IPS-18a (cell line): Measurements from ENCODE around the gene RFT1.

Experiments used
- H3K27ac ChIP-seq: one replicate; pipeline ENCODE4 v1.5.1; 2013; ENCODE audit warnings: low read length
- H3K27me3 ChIP-seq: one replicate; pipeline ENCODE4 v1.6.1; 2013; ENCODE audit warnings: mild to moderate bottlenecking, low read length; ENCODE audit not compliant: control insufficient read depth, insufficient read depth
- H3K36me3 ChIP-seq: one replicate; pipeline ENCODE4 v1.6.1; 2013; ENCODE audit warnings: low read depth, low read length; ENCODE audit not compliant: control insufficient read depth
- H3K4me1 ChIP-seq: one replicate; pipeline ENCODE4 v1.6.1; 2013; ENCODE audit warnings: low read depth, low read length; ENCODE audit not compliant: control insufficient read depth
- H3K4me3 ChIP-seq: one replicate; pipeline ENCODE4 v1.5.1; 2013; ENCODE audit warnings: low read length
- H3K9ac ChIP-seq: one replicate; pipeline ENCODE4 v1.6.1; 2013; ENCODE audit warnings: mild to moderate bottlenecking, low read length, moderate library complexity
- H3K9me3 ChIP-seq: one replicate; pipeline ENCODE4 v1.6.1; 2013; ENCODE audit warnings: low read depth, low read length; ENCODE audit not compliant: control insufficient read depth

RFT1 gene

GRCh38 chr3:53077476-53078220, 52.6 kb downstream of the RFT1 start:
- Histone ChIP-seq H3K36me3 (no peaks in the 10 kb centered on the region), H3K9me3 (no peaks in the 10 kb centered on the region), H3K4me1 (peaks cover 9% of the 10 kb centered on the region), H3K27ac (no peak overlapping the region), H3K4me3 (no peak overlapping the region), H3K27me3 (no peaks in the 10 kb centered on the region), H3K9ac (no peak overlapping the region)

GRCh38 chr3:53075743-53076140, 54.5 kb downstream of the RFT1 start:
- Histone ChIP-seq H3K9me3 (no peaks in the 10 kb centered on the region), H3K27ac (no peak overlapping the region), H3K36me3 (no peaks in the 10 kb centered on the region)

GRCh38 chr3:53074761-53075742, 55.2 kb downstream of the RFT1 start:
- Histone ChIP-seq H3K4me3 (no peak overlapping the region), H3K4me1 (peaks cover 13% of the 10 kb centered on the region), H3K9ac (no peak overlapping the region), H3K36me3 (no peaks in the 10 kb centered on the region), H3K9me3 (no peaks in the 10 kb centered on the region), H3K27me3 (peaks cover 4% of the 10 kb centered on the region), H3K27ac (no peak overlapping the region)

More at GRCh38 chr3:53075743-53076140, 54.5 kb downstream of the RFT1 start:
- H3K27me3 ChIP-seq: peaks cover 4% of the 10 kb centered on the region
- H3K4me1 ChIP-seq: peaks cover 13% of the 10 kb centered on the region
- H3K4me3 ChIP-seq: no peak overlapping the region
- no peak overlapping the region for H3K9ac ChIP-seq

GRCh38 chr3:53074366-53074696, 55.9 kb downstream of the RFT1 start:
- Histone ChIP-seq H3K36me3 (no peaks in the 10 kb centered on the region), H3K9ac (no peak overlapping the region), H3K4me1 (peaks cover 13% of the 10 kb centered on the region)

GRCh38 chr3:53073553-53074365, 56.5 kb downstream of the RFT1 start:
- no peak overlapping the region for H3K27ac ChIP-seq
- peak overlapping the region; percentile 65 for H3K4me3 ChIP-seq
- H3K9ac ChIP-seq: peak overlapping the region; percentile 55

More at GRCh38 chr3:53074366-53074696, 55.9 kb downstream of the RFT1 start:
- H3K27ac ChIP-seq: no peak overlapping the region
- peaks cover 4% of the 10 kb centered on the region for H3K27me3 ChIP-seq
- no peaks in the 10 kb centered on the region for H3K9me3 ChIP-seq
- H3K4me3 ChIP-seq: no peak overlapping the region

DNA sequence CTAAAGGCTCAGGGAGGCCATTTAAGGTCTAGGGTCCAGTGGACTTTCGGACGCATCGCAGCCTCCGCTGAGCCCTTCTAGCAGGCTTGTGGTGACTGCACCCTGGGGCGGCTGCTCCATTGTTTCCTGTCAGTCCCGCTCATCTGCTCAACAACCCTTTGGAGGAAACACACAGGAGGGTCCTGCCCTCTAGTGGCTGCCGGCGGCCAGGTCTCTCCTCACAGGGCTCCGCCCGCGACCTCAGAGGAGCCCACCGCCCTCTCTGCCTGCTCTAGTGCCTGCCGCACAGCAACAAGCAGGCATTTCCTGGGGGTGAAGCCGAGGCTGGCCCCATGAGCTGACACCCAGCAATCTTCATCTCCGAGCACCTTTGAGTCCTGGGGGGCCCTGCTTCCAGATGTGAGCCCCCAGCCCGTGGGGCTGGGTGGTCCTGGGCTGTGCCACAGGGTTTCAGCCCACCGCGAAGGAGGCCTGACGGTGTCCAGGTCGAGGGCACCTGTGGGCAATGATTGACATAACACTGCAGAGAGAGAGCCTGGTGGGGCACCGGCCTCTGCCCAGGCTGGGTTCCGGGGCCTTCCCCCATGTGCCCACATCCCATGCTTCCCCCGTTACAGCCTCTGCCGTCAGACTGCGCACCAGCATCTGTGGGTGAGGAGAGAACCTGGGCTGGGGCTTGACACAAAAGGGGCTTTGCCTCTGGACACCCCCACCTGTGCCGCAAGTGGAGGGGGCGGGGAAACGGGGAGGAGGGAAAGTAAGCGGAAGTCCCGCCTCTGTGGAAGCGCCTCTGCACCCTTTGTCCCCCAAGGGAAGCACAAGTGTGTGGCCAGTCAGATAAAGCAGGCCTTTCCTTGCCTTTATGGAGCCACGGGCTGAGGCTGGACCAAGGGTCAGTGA, 57.3 kb downstream of the RFT1 start:
- Histone ChIP-seq H3K27me3 (peaks cover 4% of the 10 kb centered on the region), H3K4me1 (peaks cover 13% of the 10 kb centered on the region), H3K4me3 (peak overlapping the region; percentile 65), H3K9me3 (no peaks in the 10 kb centered on the region), H3K36me3 (no peaks in the 10 kb centered on the region), H3K27ac (no peak overlapping the region), H3K9ac (peak overlapping the region; percentile 55)

More at GRCh38 chr3:53073553-53074365, 56.5 kb downstream of the RFT1 start:
- Histone ChIP-seq H3K9me3 (no peaks in the 10 kb centered on the region), H3K36me3 (no peaks in the 10 kb centered on the region), H3K27me3 (peaks cover 4% of the 10 kb centered on the region), H3K4me1 (peaks cover 13% of the 10 kb centered on the region)

DNA sequence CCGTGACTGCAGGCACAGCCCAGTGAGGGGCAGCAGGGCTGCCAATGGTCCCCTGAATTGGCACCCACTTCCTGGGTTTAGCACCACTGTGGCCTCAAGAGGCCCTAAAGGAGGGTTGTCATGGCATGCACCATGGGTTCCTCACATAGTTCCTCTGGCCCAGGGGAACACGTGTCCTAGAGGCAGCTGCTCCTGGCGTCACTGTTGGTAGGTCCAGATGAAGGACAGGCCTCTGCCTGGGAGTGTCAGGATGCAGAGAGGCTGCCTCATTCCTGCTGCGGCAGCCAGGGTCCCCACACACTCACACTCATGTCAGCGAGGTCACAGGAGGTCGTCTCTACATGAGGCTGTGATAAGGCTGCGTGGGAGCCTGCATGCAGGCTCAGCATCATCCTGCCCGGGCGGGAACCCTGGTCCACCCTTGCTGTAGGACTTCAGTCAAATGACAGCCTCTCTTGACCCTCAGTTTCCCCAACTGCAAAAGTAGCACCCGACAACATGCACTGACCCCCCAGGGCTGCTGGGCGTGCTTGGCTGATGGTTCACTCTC, 58.3 kb downstream of the RFT1 start:
- Histone ChIP-seq H3K4me1 (peaks cover 13% of the 10 kb centered on the region), H3K27ac (no peak overlapping the region), H3K4me3 (peak overlapping the region; percentile 65), H3K9me3 (no peaks in the 10 kb centered on the region), H3K27me3 (peaks cover 4% of the 10 kb centered on the region), H3K9ac (no peak overlapping the region), H3K36me3 (no peaks in the 10 kb centered on the region)

- Histone ChIP-seq H3K4me3 (no peak overlapping the region), H3K9me3 (no peaks in the 10 kb centered on the region), H3K27me3 (peaks cover 4% of the 10 kb centered on the region), H3K9ac (no peak overlapping the region), H3K27ac (no peak overlapping the region), H3K36me3 (no peaks in the 10 kb centered on the region), H3K4me1 (peaks cover 13% of the 10 kb centered on the region)
Observed at GRCh38 chr3:53069422-53070068, 60.7 kb downstream of the RFT1 start.

DNA sequence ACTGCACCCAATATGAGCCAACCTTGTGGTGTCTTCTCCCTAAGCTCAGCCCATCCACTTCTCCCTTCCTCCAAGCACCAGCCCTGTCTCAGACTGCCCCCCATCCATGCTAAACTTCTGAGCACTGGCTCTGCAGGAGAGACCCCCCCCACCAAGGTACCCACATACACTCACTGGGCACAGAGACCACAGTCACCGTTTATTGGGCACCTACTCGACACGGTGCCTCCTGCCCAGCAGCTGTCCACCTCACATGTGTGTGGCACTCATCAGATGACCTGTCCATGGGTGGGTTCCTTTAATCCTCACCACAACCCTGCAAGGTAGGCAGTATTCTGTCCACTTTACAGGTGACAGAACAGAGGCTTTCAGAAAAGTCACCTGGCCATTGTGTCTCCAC, 62.1 kb downstream of the RFT1 start:
- H3K27me3 ChIP-seq: peaks cover 4% of the 10 kb centered on the region
- H3K9me3 ChIP-seq: no peaks in the 10 kb centered on the region
- H3K4me1 ChIP-seq: peaks cover 8% of the 10 kb centered on the region
- no peak overlapping the region for H3K9ac ChIP-seq
- H3K27ac ChIP-seq: no peak overlapping the region
- no peak overlapping the region for H3K4me3 ChIP-seq
- H3K36me3 ChIP-seq: no peaks in the 10 kb centered on the region

- Histone ChIP-seq H3K4me3 (no peak overlapping the region), H3K4me1 (peaks cover 4% of the 10 kb centered on the region), H3K27ac (no peak overlapping the region), H3K36me3 (no peaks in the 10 kb centered on the region), H3K9me3 (no peaks in the 10 kb centered on the region), H3K27me3 (peaks cover 4% of the 10 kb centered on the region), H3K9ac (no peak overlapping the region)
Observed at GRCh38 chr3:53067567-53067966, 62.7 kb downstream of the RFT1 start.
